HUES64 (cell line): ENCODE data around the gene CPLX3.

Experiments used
- H3K27ac ChIP-seq: 2 replicates; pipeline ENCODE4 v1.7.0; 2013; ENCODE audit warnings: low read depth, low read length, inconsistent platforms
- H3K27me3 ChIP-seq: 2 replicates; pipeline ENCODE4 v1.6.1; 2013; ENCODE audit warnings: mild to moderate bottlenecking, low read length; ENCODE audit not compliant: insufficient read depth
- H3K36me3 ChIP-seq: 2 replicates; pipeline ENCODE4 v1.6.1; 2013; ENCODE audit warnings: mild to moderate bottlenecking, low read length; ENCODE audit not compliant: insufficient read depth
- H3K4me1 ChIP-seq: 2 replicates; pipeline ENCODE4 v1.6.1; 2013; ENCODE audit warnings: mild to moderate bottlenecking, low read length, moderate library complexity; ENCODE audit not compliant: insufficient read depth
- H3K4me3 ChIP-seq: 2 replicates; pipeline ENCODE4 v1.5.1; 2013; ENCODE audit warnings: mild to moderate bottlenecking, low read length, moderate library complexity
- H3K9ac ChIP-seq: 2 replicates; pipeline ENCODE4 v1.6.1; 2013; ENCODE audit warnings: mild to moderate bottlenecking, low read depth, low read length
- H3K9me3 ChIP-seq: 2 replicates; pipeline ENCODE4 v1.6.1; 2013; ENCODE audit warnings: low read depth, low read length; ENCODE audit not compliant: insufficient read depth
- WGBS: fragments of 150-250, 120-280 bp; methylation state at CpG from one replicate; pipeline ENCODE4 v1.1.7; 2013; ENCODE audit warnings: missing lambda C conversion rate; 5-methylcytosine and 5-hydroxymethylcytosine counted together

CPLX3 gene

GRCh38 chr15:74830868-74831267 lies 4.4 kb downstream of the CPLX3 start:
- Histone ChIP-seq H3K27me3 (peaks cover 26% of the 10 kb centered on the region), H3K9ac (no peak overlapping the region), H3K36me3 (no peaks in the 10 kb centered on the region), H3K27ac (no peak overlapping the region), H3K9me3 (no peaks in the 10 kb centered on the region), H3K4me3 (no peak overlapping the region), H3K4me1 (peaks cover 9% of the 10 kb centered on the region; the same call in 1 of the 2 replicates)
- 90% methylated on average over 5 of the region's 5 CpGs for WGBS

- no peaks in the 10 kb centered on the region for H3K9me3 ChIP-seq
- H3K9ac ChIP-seq, result no peak overlapping the region
Observed at GRCh38 chr15:74831813-74832495, 5.5 kb downstream of the CPLX3 start.

GRCh38 chr15:74832826-74833225 lies 6.4 kb downstream of the CPLX3 start:
- peaks cover 6% of the 10 kb centered on the region; the same call in 1 of the 2 replicates for H3K36me3 ChIP-seq
- H3K9ac ChIP-seq, result no peak overlapping the region
- 87% methylated on average over 4 of the region's 4 CpGs for WGBS
- H3K27ac ChIP-seq, result no peak overlapping the region
- peaks cover 8% of the 10 kb centered on the region for H3K27me3 ChIP-seq
- H3K9me3 ChIP-seq, result no peaks in the 10 kb centered on the region
- H3K4me1 ChIP-seq, result no peaks in the 10 kb centered on the region
- H3K4me3 ChIP-seq, result no peak overlapping the region

More at GRCh38 chr15:74831813-74832495, 5.5 kb downstream of the CPLX3 start:
- H3K4me3 ChIP-seq, result no peak overlapping the region
- H3K4me1 ChIP-seq, result peaks cover 4% of the 10 kb centered on the region; the same call in 1 of the 2 replicates
- peaks cover 17% of the 10 kb centered on the region for H3K27me3 ChIP-seq
- WGBS, result 82% methylated on average over 14 of the region's 15 CpGs
- peaks cover 4% of the 10 kb centered on the region; the same call in 1 of the 2 replicates for H3K36me3 ChIP-seq
- no peak overlapping the region for H3K27ac ChIP-seq

- 93% methylated on average over 12 of the region's 12 CpGs for WGBS
- Histone ChIP-seq H3K27ac (no peak overlapping the region), H3K4me3 (no peak overlapping the region), H3K36me3 (peaks cover 6% of the 10 kb centered on the region; the same call in 1 of the 2 replicates), H3K9me3 (no peaks in the 10 kb centered on the region), H3K4me1 (no peaks in the 10 kb centered on the region), H3K27me3 (peaks cover under 1% of the 10 kb centered on the region; the same call in 1 of the 2 replicates), H3K9ac (no peak overlapping the region)
Observed at GRCh38 chr15:74833376-74834107, 7.1 kb downstream of the CPLX3 start.

GRCh38 chr15:74835312-74835823 lies 8.9 kb downstream of the CPLX3 start:
- H3K4me1 ChIP-seq, result no peaks in the 10 kb centered on the region
- 46% methylated on average over 5 of the region's 5 CpGs for WGBS
- no peaks in the 10 kb centered on the region for H3K9me3 ChIP-seq
- H3K27me3 ChIP-seq, result no peaks in the 10 kb centered on the region
- no peak overlapping the region for H3K4me3 ChIP-seq
- no peak overlapping the region for H3K27ac ChIP-seq
- H3K9ac ChIP-seq, result no peak overlapping the region
- peaks cover 6% of the 10 kb centered on the region; the same call in 1 of the 2 replicates for H3K36me3 ChIP-seq

- H3K4me1 ChIP-seq, result peaks cover 3% of the 10 kb centered on the region; the same call in 1 of the 2 replicates
- H3K27ac ChIP-seq, result no peak overlapping the region
- no peaks in the 10 kb centered on the region for H3K9me3 ChIP-seq
- H3K27me3 ChIP-seq, result no peaks in the 10 kb centered on the region
- H3K36me3 ChIP-seq, result peaks cover 11% of the 10 kb centered on the region; the same call in 1 of the 2 replicates
- H3K9ac ChIP-seq, result no peak overlapping the region
- 95% methylated on average over 7 of the region's 7 CpGs for WGBS
- H3K4me3 ChIP-seq, result no peak overlapping the region
Observed at GRCh38 chr15:74836846-74837245, 10.4 kb downstream of the CPLX3 start.

GRCh38 chr15:74837482-74838136 lies 11.2 kb downstream of the CPLX3 start:
- 90% methylated on average over 14 of the region's 15 CpGs for WGBS
- H3K9me3 ChIP-seq, result no peaks in the 10 kb centered on the region
- H3K27ac ChIP-seq, result no peak overlapping the region
- peaks cover 7% of the 10 kb centered on the region; the same call in 1 of the 2 replicates for H3K4me1 ChIP-seq
- H3K9ac ChIP-seq, result no peak overlapping the region
- no peak overlapping the region for H3K4me3 ChIP-seq
- H3K36me3 ChIP-seq, result peaks cover 11% of the 10 kb centered on the region; the same call in 1 of the 2 replicates
- no peaks in the 10 kb centered on the region for H3K27me3 ChIP-seq

GRCh38 chr15:74838137-74838516 lies 11.7 kb downstream of the CPLX3 start:
- WGBS, result 95% methylated on average over 10 of the region's 10 CpGs
- no peaks in the 10 kb centered on the region for H3K9me3 ChIP-seq
- no peaks in the 10 kb centered on the region for H3K27me3 ChIP-seq
- H3K9ac ChIP-seq, result no peak overlapping the region
- peaks cover 7% of the 10 kb centered on the region; the same call in 1 of the 2 replicates for H3K4me1 ChIP-seq
- H3K27ac ChIP-seq, result no peak overlapping the region
- H3K4me3 ChIP-seq, result no peak overlapping the region
- peaks cover 11% of the 10 kb centered on the region; the same call in 1 of the 2 replicates for H3K36me3 ChIP-seq

GRCh38 chr15:74838746-74839525 lies 12.5 kb downstream of the CPLX3 start:
- H3K36me3 ChIP-seq, result peaks cover 11% of the 10 kb centered on the region; the same call in 1 of the 2 replicates

More at GRCh38 chr15:74838746-74839525, 12.5 kb downstream of the CPLX3 start:
- Histone ChIP-seq H3K9me3 (no peaks in the 10 kb centered on the region), H3K4me3 (no peak overlapping the region), H3K9ac (no peak overlapping the region), H3K27me3 (no peaks in the 10 kb centered on the region), H3K4me1 (peaks cover 14% of the 10 kb centered on the region; the same call in 1 of the 2 replicates), H3K27ac (no peak overlapping the region)
- WGBS, result 92% methylated on average over 11 of the region's 11 CpGs
